GM13976 (cell line): ENCODE measurements around the gene CFAP100.

Experiments
- DNase-seq: peaks from one replicate; pipeline ENCODE4 v3.0.0; 2012; ENCODE audit warnings: low spot score
- in situ Hi-C: fragments of 300-500 bp; cut with MboI; formaldehyde crosslinking; loops from one replicate; pipeline ENCODE4 v1.12.0; 2022; ENCODE audit warnings: low sequenced_read_pairs, mixed read lengths, inconsistent platforms; ENCODE audit not compliant: unreplicated experiment
- TF ChIP-seq, protein P1 (sequence below): IDR thresholded peaks from 2 replicates; pipeline ENCODE4 v1.5.1; 2012; ENCODE audit warnings: borderline replicate concordance, mild to moderate bottlenecking; ENCODE audit not compliant: insufficient read depth; ENCODE audit errors: extremely low read depth, missing control alignments, control extremely low read depth

The CFAP100 gene

DNA sequence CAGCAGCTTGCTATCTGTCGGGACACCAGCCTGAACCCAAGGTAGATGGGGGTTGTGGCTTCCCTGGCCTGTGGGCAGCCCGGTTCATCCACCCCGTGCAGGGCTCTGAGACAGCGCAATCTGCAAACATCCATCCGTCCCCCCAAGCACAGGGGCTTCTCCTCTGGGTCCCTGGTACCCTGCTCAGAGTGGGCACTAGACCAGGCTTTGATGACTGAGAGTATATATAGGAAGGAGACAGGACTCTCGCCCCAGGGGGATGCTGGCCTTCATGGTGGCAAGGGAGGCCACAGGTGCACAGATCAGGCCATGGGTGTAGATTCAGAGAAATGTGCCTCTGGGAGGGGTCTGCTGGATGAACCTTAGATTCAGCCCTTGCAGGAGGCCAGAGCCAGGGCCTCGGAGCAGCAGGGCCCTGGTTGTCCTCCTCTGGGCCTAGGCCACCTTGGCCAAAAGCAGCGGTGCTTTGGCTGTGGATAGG is 40.3 kb downstream of the CFAP100 start:
- DNase-seq, result no peak
- TF ChIP-seq, protein P1, sequence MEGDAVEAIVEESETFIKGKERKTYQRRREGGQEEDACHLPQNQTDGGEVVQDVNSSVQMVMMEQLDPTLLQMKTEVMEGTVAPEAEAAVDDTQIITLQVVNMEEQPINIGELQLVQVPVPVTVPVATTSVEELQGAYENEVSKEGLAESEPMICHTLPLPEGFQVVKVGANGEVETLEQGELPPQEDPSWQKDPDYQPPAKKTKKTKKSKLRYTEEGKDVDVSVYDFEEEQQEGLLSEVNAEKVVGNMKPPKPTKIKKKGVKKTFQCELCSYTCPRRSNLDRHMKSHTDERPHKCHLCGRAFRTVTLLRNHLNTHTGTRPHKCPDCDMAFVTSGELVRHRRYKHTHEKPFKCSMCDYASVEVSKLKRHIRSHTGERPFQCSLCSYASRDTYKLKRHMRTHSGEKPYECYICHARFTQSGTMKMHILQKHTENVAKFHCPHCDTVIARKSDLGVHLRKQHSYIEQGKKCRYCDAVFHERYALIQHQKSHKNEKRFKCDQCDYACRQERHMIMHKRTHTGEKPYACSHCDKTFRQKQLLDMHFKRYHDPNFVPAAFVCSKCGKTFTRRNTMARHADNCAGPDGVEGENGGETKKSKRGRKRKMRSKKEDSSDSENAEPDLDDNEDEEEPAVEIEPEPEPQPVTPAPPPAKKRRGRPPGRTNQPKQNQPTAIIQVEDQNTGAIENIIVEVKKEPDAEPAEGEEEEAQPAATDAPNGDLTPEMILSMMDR, result no peak
- in situ Hi-C loops, result no loop called here

DNA sequence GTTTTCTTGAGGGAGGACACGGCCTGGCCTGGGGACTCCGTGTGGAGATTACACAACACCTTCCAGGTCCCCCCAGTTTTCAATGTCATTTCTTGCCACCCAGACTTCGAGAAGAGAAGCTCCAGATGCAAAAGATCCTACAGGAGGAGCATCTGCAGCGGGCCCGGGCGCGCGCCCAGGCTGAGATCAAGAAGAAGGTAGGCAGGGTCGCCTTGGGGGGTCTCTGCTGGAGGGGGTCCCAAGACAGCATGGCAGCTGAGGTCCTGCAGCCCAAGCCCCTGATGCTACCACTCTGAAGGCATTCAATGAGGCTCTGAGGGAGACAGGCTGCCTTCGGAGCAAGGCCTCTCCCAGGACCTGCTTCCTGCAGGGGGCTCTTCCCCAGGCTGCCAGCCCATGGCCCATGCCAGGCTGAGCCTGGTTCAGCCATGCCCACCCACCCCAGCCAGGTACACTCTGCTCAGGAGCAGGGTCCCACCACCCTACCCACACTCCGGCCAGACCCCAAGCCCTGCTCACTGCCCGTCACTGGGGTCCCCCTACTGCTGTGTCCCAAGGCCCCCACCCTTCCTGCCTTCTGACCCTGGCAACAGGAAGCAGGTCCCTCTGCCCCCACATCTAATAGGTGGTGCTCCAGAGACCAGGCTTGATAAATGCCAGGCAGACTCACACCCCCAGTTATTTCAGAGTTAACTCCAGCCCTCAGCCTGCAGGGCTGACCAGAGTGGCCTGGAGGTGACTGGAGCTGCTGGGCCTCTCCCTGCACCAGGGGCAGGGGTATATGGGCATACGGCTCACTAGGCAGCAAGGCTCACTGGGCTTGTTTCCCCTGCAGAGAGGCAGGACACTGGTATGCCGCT is 41.0 kb downstream of the CFAP100 start:
- in situ Hi-C loops, result no loop called here
- TF ChIP-seq, protein P1, result no peak
- DNase-seq, result no peak

GRCh38 chr3:126436826-126437717 is 42.4 kb downstream of the CFAP100 start:
- in situ Hi-C loops, result no loop called here
- no peak for DNase-seq
- TF ChIP-seq, protein P1, result no peak

DNA sequence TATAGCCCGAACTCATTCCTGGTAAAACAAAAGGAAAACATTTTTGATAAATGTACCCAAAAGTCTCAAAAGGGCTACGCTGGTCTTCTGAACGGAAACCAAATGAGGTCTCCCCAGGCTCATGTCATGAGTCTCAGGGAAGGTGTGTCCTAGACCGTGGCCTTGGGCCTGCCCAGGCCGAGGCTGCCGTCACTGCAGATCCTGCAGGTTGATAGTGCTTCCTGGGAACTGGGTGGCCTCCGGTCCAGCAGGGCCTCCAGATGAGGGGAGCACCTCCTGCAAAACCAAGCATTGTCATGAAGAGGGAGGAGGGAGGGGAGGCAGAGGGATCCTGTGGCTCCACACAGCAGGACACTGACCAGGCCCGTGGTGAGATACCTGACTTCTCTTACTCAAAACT is 43.5 kb downstream of the CFAP100 start:
- TF ChIP-seq, protein P1, result no peak
- in situ Hi-C loops, result no loop called here
- no peak for DNase-seq

DNA sequence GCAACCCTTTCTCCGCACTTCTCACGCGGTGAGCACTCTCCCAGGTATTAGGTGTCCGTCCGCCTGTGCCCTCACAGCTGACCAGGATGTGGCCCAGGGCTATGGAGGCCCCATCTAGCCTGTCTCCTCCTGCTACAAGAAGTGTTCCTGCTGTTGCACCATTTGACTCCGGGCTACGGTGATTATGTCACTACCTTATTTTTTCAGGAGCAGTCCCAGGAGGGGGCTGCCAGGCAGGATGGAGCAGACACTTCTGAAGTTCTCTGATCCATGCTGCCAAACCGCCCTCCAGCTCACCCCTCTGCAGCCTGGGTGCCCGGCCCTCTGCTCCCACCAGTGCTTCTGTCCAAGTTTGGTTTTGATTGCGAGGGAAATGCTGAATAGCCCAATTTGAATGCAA is 44.0 kb downstream of the CFAP100 start:
- no peak for DNase-seq
- in situ Hi-C loops, result no loop called here
- TF ChIP-seq, protein P1, result no peak

DNA sequence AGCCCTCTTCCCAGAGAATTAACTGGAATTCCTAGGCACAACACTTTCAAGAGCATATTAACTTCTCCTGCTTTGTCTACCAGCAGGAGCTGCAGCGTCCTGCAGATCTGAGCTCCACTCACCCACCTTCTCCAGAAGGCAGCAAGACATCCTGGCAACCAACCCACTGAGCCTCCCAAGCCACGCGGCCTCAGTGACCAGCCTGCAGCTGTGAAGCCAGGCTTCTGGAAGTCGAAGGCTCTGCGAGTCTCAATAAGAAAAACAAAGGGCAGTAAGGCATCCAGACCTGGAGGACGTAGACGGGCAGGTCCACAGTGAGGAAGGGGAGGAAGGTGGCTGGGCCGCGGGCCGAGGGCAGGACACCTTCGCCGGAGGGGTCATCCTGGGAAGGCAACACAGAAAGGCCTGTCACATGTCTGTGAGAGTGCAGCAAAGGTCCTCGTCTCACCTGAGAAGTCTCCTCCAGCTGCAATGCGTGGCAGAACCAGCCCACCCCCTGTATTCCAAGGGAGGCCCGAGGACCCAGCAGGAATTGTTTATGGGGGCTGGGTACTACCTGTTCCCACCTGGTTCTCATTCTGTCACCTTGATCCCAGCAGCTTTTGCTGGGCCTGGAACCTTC is 44.7 kb downstream of the CFAP100 start:
- in situ Hi-C loops, result no loop called here
- no peak for DNase-seq
- TF ChIP-seq, protein P1, result no peak
